HCT116 (cell line): ENCODE results near the gene PNPLA6. TPM values are rescaled to one million over a fixed set of nuclear protein-coding genes. Genes with fewer than 3 reads are reported as not detected.

Source experiments
- ATAC-seq: fragments of 200-7000 bp; cut with Tn5 transposase; 2 replicates; pipeline ENCODE4 v1.9.1; 2020; ENCODE audit warnings: mild to moderate bottlenecking, moderate library complexity
- BruUV-seq: library from RNA; stranded (reverse); fragments of 400-500 nt; replicated peaks from 2 replicates; lab custom pipeline; 2021; lab: Mats Ljungman, UMichigan
- CTCF ChIA-PET: fragments of 300-600 bp; sonication (Branson Sonifier 250); formaldehyde crosslinking; loops from one replicate; lab custom pipeline; 2021; ENCODE audit warnings: antibody characterized with exemption; lab: Charles Lee
- POLR2A ChIA-PET: fragments of 300-600, 350-600 bp; sonication (Branson Sonifier 250); formaldehyde crosslinking; loops from one replicate; lab custom pipeline; 2021; ENCODE audit warnings: antibody characterized with exemption; lab: Charles Lee
- RAD21 ChIA-PET, 2 experiments: fragments of 300-600 bp; sonication (Branson Sonifier 250); formaldehyde crosslinking; loops; one replicate each; lab custom pipeline; 2023; ENCODE audit warnings: low total read pairs in 2 of 2; ENCODE audit not compliant: uncharacterized antibody in 2 of 2, unreplicated experiment in 2 of 2, low non-redundant PET in 1 of 2; lab: Charles Lee
- DNase-seq: peaks from one replicate; pipeline ENCODE4 v3.0.0-alpha.2; 2010; ENCODE audit warnings: low read depth, low spot score
- H2AFZ ChIP-seq: fragments of 200-600 bp; shearing (Covaris generic), sonication (generic); 2 replicates; pipeline ENCODE4 v1.6.1; 2017; ENCODE audit warnings: low read depth, mixed run types, mixed read lengths, antibody characterized with exemption, low read length; ENCODE audit not compliant: poor library complexity, severe bottlenecking
- H3K27ac ChIP-seq: 2 replicates; pipeline ENCODE4 v1.5.1; 2012; ENCODE audit warnings: low read depth, low read length
- H3K27me3 ChIP-seq: fragments of 200-600 bp; sonication (generic); 2 replicates; pipeline ENCODE4 v1.6.1; 2016; ENCODE audit warnings: mixed run types, low read length, mixed read lengths; ENCODE audit not compliant: insufficient read depth
- H3K36me3 ChIP-seq, 2 experiments: fragments of 200-500 bp in 1 of 2; fragments of 200-600 bp in 1 of 2; sonication (Bioruptor generic) in 1 of 2; sonication (generic) in 1 of 2; 2 replicates each; pipeline versions ENCODE4 v1.5.1 to v1.6.1; 2014 to 2016; ENCODE audit warnings: low read length in 2 of 2, inconsistent platforms in 1 of 2, mixed read lengths in 1 of 2, mixed run types in 1 of 2; ENCODE audit not compliant: insufficient read depth in 2 of 2, control insufficient read depth in 1 of 2
- H3K4me1 ChIP-seq, 2 experiments: fragments of 200-600 bp in 1 of 2; sonication (generic) in 1 of 2; 2 replicates each; pipeline versions ENCODE4 v1.5.1 to v1.6.1; 2012 to 2017; ENCODE audit warnings: low read length in 2 of 2, inconsistent platforms in 1 of 2, mild to moderate bottlenecking in 1 of 2, mixed read lengths in 1 of 2, mixed run types in 1 of 2, moderate library complexity in 1 of 2; ENCODE audit not compliant: insufficient read depth in 2 of 2, control insufficient read depth in 1 of 2
- H3K4me2 ChIP-seq: fragments of 200-600 bp; sonication (generic); 2 replicates; pipeline ENCODE4 v1.6.1; 2017; ENCODE audit warnings: mixed run types, low read length, mixed read lengths
- H3K4me3 ChIP-seq, 2 experiments: fragments of 200-600 bp in 1 of 2; sonication (generic) in 1 of 2; replicated peaks in 1 of 2; 2 replicates each; pipeline ENCODE4 v1.5.1; 2011 to 2016; ENCODE audit warnings: low read length in 2 of 2, control low read depth in 1 of 2, low read depth in 1 of 2, mild to moderate bottlenecking in 1 of 2, mixed read lengths in 1 of 2, mixed run types in 1 of 2
- H3K79me2 ChIP-seq: fragments of 200-600 bp; sonication (generic); 2 replicates; pipeline ENCODE4 v1.6.1; 2017; ENCODE audit warnings: mild to moderate bottlenecking, mixed run types, low read length, moderate library complexity, mixed read lengths; ENCODE audit not compliant: insufficient read depth
- H3K9ac ChIP-seq: fragments of 200-600 bp; sonication (generic); 2 replicates; pipeline ENCODE4 v1.6.1; 2016; ENCODE audit warnings: low read length, mixed read lengths
- H3K9me2 ChIP-seq: fragments of 200-600 bp; sonication (generic), shearing (Covaris generic); 2 replicates; pipeline ENCODE4 v1.6.1; 2017; ENCODE audit warnings: mixed run types, mild to moderate bottlenecking, moderate library complexity; ENCODE audit not compliant: insufficient read depth
- H3K9me3 ChIP-seq, 2 experiments: fragments of 200-500 bp in 1 of 2; fragments of 200-600 bp in 1 of 2; sonication (Bioruptor generic) in 1 of 2; sonication (generic) in 1 of 2; 2 replicates each; pipeline ENCODE4 v1.6.1; 2014 to 2017; ENCODE audit warnings: low read length in 2 of 2, mixed read lengths in 2 of 2, inconsistent platforms in 1 of 2, low read depth in 1 of 2, mild to moderate bottlenecking in 1 of 2, mixed run types in 1 of 2, moderate library complexity in 1 of 2; ENCODE audit not compliant: control insufficient read depth in 1 of 2, insufficient read depth in 1 of 2
- H4K20me1 ChIP-seq: fragments of 200-600 bp; sonication (generic), shearing (Covaris generic); 2 replicates; pipeline ENCODE4 v1.6.1; 2017; ENCODE audit warnings: mixed run types, mild to moderate bottlenecking, moderate library complexity; ENCODE audit not compliant: insufficient read depth
- CBX3 ChIP-seq: IDR thresholded peaks from 2 replicates; pipeline ENCODE4 v1.6.1; 2012; ENCODE audit warnings: low read depth
- CEBPB ChIP-seq: IDR thresholded peaks from 2 replicates; pipeline ENCODE4 v1.6.1; 2012; ENCODE audit warnings: low read depth
- EGR1 ChIP-seq: IDR thresholded peaks from 2 replicates; pipeline ENCODE4 v1.6.1; 2012; ENCODE audit warnings: low read depth
- ELF1 ChIP-seq: IDR thresholded peaks from 2 replicates; pipeline ENCODE4 v1.6.1; 2012; ENCODE audit warnings: low read depth, borderline replicate concordance
- EZH2 ChIP-seq: fragments of 200-600 bp; sonication (generic); IDR thresholded peaks from 2 replicates; pipeline ENCODE4 v1.6.1; 2017; ENCODE audit warnings: antibody characterized with exemption, mixed run types
- FOSL1 ChIP-seq: IDR thresholded peaks from 2 replicates; pipeline ENCODE4 v1.6.1; 2012; ENCODE audit warnings: low read depth
- POLR2AphosphoS5 ChIP-seq: IDR thresholded peaks from 2 replicates; pipeline ENCODE4 v1.6.1; 2011; ENCODE audit warnings: mild to moderate bottlenecking, low read depth, low read length, moderate library complexity
- SIN3A ChIP-seq: IDR thresholded peaks from 2 replicates; pipeline ENCODE4 v1.6.1; 2012; ENCODE audit warnings: low read depth
- SP1 ChIP-seq: IDR thresholded peaks from 2 replicates; pipeline ENCODE4 v1.6.1; 2012; ENCODE audit warnings: low read depth
- SRF ChIP-seq: IDR thresholded peaks from 2 replicates; pipeline ENCODE4 v1.6.1; 2012; ENCODE audit warnings: low read depth
- YY1 ChIP-seq: IDR thresholded peaks from 2 replicates; pipeline ENCODE4 v1.6.1; 2011; ENCODE audit warnings: low read length, low read depth, moderate library complexity, mild to moderate bottlenecking; ENCODE audit not compliant: insufficient replicate concordance; ENCODE audit errors: extremely low read depth
- ZFX ChIP-seq: fragments of 450-650 bp; IDR thresholded peaks from 2 replicates; pipeline ENCODE4 v1.6.1; 2017
- intact Hi-C: fragments of 100-400 bp; cut with micrococcal nuclease; formaldehyde crosslinking; loops from 2 replicates; pipeline ENCODE4 v1.10.0; 2022
- total RNA-seq: library from RNA; stranded (reverse); gene quantifications from one replicate; pipeline ENCODE4 v1.2.1, GENCODE V29; 2021; ENCODE audit not compliant: unreplicated experiment
- TF ChIP-seq, protein P1 (sequence below): IDR thresholded peaks from 2 replicates; pipeline ENCODE4 v1.6.1; 2012
- TF ChIP-seq, protein P2 (sequence below): IDR thresholded peaks from 2 replicates; pipeline ENCODE4 v1.6.1; 2011; ENCODE audit warnings: mild to moderate bottlenecking, low read length, moderate library complexity; ENCODE audit not compliant: insufficient replicate concordance; ENCODE audit errors: extremely low read depth
- TF ChIP-seq, protein P3 (sequence below): IDR thresholded peaks from 2 replicates; pipeline ENCODE4 v1.6.1; 2012
- TF ChIP-seq, protein P4 (sequence below), 3 experiments: fragments of 200-600 bp in 1 of 3; sonication (generic) in 1 of 3; IDR thresholded peaks in 2 of 3; conservative IDR thresholded peaks in 1 of 3; 2 replicates each; pipeline ENCODE4 v1.5.1; 2012 to 2017; ENCODE audit warnings: low read depth in 2 of 3, low read length in 2 of 3, antibody characterized with exemption in 1 of 3, borderline replicate concordance in 1 of 3, control low read depth in 1 of 3, mild to moderate bottlenecking in 1 of 3, mixed read lengths in 1 of 3, mixed run types in 1 of 3, moderate library complexity in 1 of 3; ENCODE audit not compliant: insufficient read depth in 1 of 3

PNPLA6 gene
- total RNA-seq, 1 experiment from 2014 or later = 159 TPM

DNA sequence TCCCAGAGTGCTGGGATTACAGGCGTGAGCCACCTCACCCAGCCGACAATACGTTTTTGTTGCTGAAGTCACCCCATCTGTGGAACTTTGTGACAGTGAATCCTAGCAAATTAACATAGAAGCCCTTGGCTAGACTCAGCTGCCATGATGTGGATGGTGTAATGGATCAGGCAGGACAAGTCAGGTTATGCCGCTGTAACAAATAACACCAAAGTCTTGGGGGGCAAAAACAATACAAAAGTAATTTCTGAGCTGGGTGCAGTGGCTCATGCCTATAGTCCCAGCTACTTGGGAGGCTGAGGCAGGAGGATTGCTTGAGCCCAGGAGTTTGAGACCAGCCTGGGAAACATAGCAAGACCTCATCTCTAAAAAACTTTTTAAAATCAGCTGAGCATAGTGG is 29.3 kb downstream of the PNPLA6 start:
- Histone ChIP-seq H2AFZ (no peak overlapping the region), H3K9ac (no peak overlapping the region), H3K9me2 (no peaks in the 10 kb centered on the region), H3K79me2 (no peaks in the 10 kb centered on the region), H4K20me1 (no peaks in the 10 kb centered on the region), H3K27ac (no peak overlapping the region), H3K4me3 (no peak overlapping the region), H3K4me2 (no peak overlapping the region), H3K36me3 (no peaks in the 10 kb centered on the region; a peak in 1 of 4 replicates), H3K4me1 (peaks cover 0 to 3% of the 10 kb centered on the region in 2 experiments; a peak in 2 of 4 replicates), H3K27me3 (no peaks in the 10 kb centered on the region), H3K9me3 (no peaks in the 10 kb centered on the region)
- intact Hi-C loops = no loop called here
- ATAC-seq (no peak), DNase-seq (no peak)
- ChIA-PET CTCF (interaction anchor here (1.0 kb wide), 1 partner anchor 116 kb away, joined by 4 read pairs; the partner anchor contains the start of gene TRAPPC5), RAD21 (no interaction called here), POLR2A (no interaction called here)
- BruUV-seq = no TSS peak
- no peak for TF ChIP-seq CBX3
- TF ChIP-seq, protein P1, sequence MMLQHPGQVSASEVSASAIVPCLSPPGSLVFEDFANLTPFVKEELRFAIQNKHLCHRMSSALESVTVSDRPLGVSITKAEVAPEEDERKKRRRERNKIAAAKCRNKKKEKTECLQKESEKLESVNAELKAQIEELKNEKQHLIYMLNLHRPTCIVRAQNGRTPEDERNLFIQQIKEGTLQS = no peak
- TF ChIP-seq, protein P2, sequence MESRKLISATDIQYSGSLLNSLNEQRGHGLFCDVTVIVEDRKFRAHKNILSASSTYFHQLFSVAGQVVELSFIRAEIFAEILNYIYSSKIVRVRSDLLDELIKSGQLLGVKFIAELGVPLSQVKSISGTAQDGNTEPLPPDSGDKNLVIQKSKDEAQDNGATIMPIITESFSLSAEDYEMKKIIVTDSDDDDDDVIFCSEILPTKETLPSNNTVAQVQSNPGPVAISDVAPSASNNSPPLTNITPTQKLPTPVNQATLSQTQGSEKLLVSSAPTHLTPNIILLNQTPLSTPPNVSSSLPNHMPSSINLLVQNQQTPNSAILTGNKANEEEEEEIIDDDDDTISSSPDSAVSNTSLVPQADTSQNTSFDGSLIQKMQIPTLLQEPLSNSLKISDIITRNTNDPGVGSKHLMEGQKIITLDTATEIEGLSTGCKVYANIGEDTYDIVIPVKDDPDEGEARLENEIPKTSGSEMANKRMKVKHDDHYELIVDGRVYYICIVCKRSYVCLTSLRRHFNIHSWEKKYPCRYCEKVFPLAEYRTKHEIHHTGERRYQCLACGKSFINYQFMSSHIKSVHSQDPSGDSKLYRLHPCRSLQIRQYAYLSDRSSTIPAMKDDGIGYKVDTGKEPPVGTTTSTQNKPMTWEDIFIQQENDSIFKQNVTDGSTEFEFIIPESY = no peak
- TF ChIP-seq EZH2 = no peak
- no peak for TF ChIP-seq ELF1
- no peak for TF ChIP-seq POLR2AphosphoS5
- no peak for TF ChIP-seq SRF
- TF ChIP-seq ZFX = no peak
- no peak for TF ChIP-seq SP1
- no peak for TF ChIP-seq YY1
- TF ChIP-seq, protein P3, sequence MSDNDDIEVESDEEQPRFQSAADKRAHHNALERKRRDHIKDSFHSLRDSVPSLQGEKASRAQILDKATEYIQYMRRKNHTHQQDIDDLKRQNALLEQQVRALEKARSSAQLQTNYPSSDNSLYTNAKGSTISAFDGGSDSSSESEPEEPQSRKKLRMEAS = no peak
- no peak for TF ChIP-seq SIN3A
- TF ChIP-seq, protein P4, sequence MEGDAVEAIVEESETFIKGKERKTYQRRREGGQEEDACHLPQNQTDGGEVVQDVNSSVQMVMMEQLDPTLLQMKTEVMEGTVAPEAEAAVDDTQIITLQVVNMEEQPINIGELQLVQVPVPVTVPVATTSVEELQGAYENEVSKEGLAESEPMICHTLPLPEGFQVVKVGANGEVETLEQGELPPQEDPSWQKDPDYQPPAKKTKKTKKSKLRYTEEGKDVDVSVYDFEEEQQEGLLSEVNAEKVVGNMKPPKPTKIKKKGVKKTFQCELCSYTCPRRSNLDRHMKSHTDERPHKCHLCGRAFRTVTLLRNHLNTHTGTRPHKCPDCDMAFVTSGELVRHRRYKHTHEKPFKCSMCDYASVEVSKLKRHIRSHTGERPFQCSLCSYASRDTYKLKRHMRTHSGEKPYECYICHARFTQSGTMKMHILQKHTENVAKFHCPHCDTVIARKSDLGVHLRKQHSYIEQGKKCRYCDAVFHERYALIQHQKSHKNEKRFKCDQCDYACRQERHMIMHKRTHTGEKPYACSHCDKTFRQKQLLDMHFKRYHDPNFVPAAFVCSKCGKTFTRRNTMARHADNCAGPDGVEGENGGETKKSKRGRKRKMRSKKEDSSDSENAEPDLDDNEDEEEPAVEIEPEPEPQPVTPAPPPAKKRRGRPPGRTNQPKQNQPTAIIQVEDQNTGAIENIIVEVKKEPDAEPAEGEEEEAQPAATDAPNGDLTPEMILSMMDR (IDR thresholded peaks at IDR 0.05 in 2 of 3, conservative IDR thresholded peaks at IDR 0.05 in 1 of 3; ENCODE audit: borderline replicate concordance in 1 of 3, insufficient read depth in 1 of 3, low read depth in 2 of 3, low read length in 2 of 3) = no peak
- TF ChIP-seq CEBPB = no peak
- no peak for TF ChIP-seq EGR1
- no peak for TF ChIP-seq FOSL1
